GM23338 (cell line): ENCODE results near the gene PTPRA. TPM values are rescaled to one million over a fixed set of nuclear protein-coding genes. Genes with fewer than 3 reads are reported as not detected.

Source experiments
- ATAC-seq: fragments of 200-7000 bp; cut with Tn5 transposase; 3 replicates; pipeline ENCODE4 v1.9.1; 2020
- DNase-seq: peaks from one replicate; pipeline ENCODE4 v3.0.0-alpha.2; 2015; ENCODE audit warnings: low spot score
- H2AFZ ChIP-seq: fragments of 200-600 bp; sonication (generic); 2 replicates; pipeline ENCODE4 v1.8.0; 2016; ENCODE audit warnings: antibody characterized with exemption, mild to moderate bottlenecking, moderate library complexity
- H3F3A ChIP-seq: fragments of 200-600 bp; sonication (generic); replicated peaks from 2 replicates; pipeline ENCODE4 v1.8.0; 2017; ENCODE audit warnings: antibody characterized with exemption, mixed run types, low read depth
- H3K27ac ChIP-seq: fragments of 200-600 bp; sonication (generic); 2 replicates; pipeline ENCODE4 v1.6.1; 2016; ENCODE audit warnings: low read depth
- H3K27me3 ChIP-seq: fragments of 200-600 bp; sonication (generic); 2 replicates; pipeline ENCODE4 v1.8.0; 2016; ENCODE audit warnings: mild to moderate bottlenecking, mixed run types, moderate library complexity; ENCODE audit not compliant: insufficient read depth
- H3K36me3 ChIP-seq: fragments of 200-600 bp; sonication (generic); 2 replicates; pipeline ENCODE4 v1.8.0; 2016; ENCODE audit warnings: mild to moderate bottlenecking; ENCODE audit not compliant: insufficient read depth
- H3K4me1 ChIP-seq: fragments of 200-600 bp; sonication (generic); 2 replicates; pipeline ENCODE4 v1.8.0; 2016; ENCODE audit warnings: mild to moderate bottlenecking, moderate library complexity; ENCODE audit not compliant: insufficient read depth
- H3K4me2 ChIP-seq: fragments of 200-600 bp; sonication (generic); 2 replicates; pipeline ENCODE4 v1.7.1; 2017; ENCODE audit warnings: mixed run types
- H3K4me3 ChIP-seq: fragments of 200-600 bp; sonication (generic); 2 replicates; pipeline ENCODE4 v1.6.1; 2016; ENCODE audit warnings: mixed run types
- H3K79me2 ChIP-seq: fragments of 200-600 bp; sonication (generic); replicated peaks from 2 replicates; pipeline ENCODE4 v1.8.0; 2017; ENCODE audit warnings: mild to moderate bottlenecking; ENCODE audit not compliant: insufficient read depth
- H3K9me2 ChIP-seq: fragments of 200-600 bp; sonication (generic); 2 replicates; pipeline ENCODE4 v1.8.0; 2017; ENCODE audit not compliant: insufficient read depth
- H4K20me1 ChIP-seq: fragments of 200-600 bp; sonication (generic); replicated peaks from 2 replicates; pipeline ENCODE4 v1.8.0; 2017; ENCODE audit warnings: mild to moderate bottlenecking; ENCODE audit not compliant: insufficient read depth
- H3K27ac Mint-ChIP-seq: 2 replicates; pipeline ENCODE4 v1.8.0; 2020; ENCODE audit warnings: inconsistent platforms, mild to moderate bottlenecking, moderate library complexity, mixed read lengths
- H3K27me3 Mint-ChIP-seq: 3 replicates; pipeline ENCODE4 v1.8.0; 2022; ENCODE audit warnings: low read depth, mild to moderate bottlenecking, moderate library complexity, mixed read lengths, inconsistent platforms; ENCODE audit not compliant: insufficient read depth, poor library complexity
- H3K36me3 Mint-ChIP-seq: 3 replicates; pipeline ENCODE4 v1.8.0; 2021; ENCODE audit warnings: low read depth, mild to moderate bottlenecking, inconsistent platforms, moderate library complexity, mixed read lengths
- H3K4me1 Mint-ChIP-seq: 3 replicates; pipeline ENCODE4 v1.8.0; 2020; ENCODE audit warnings: mild to moderate bottlenecking, inconsistent platforms, mixed read lengths
- H3K4me3 Mint-ChIP-seq: 3 replicates; pipeline ENCODE4 v1.8.0; 2021; ENCODE audit warnings: moderate library complexity, mild to moderate bottlenecking, inconsistent platforms, mixed read lengths
- H3K9me3 Mint-ChIP-seq: 3 replicates; pipeline ENCODE4 v1.8.0; 2020; ENCODE audit warnings: moderate library complexity, mild to moderate bottlenecking, inconsistent platforms, mixed read lengths
- CREB1 ChIP-seq: fragments of 250-450 bp; sonication (Bioruptor Pico); IDR thresholded peaks from 2 replicates; pipeline ENCODE4 v1.5.0; 2020; ENCODE audit warnings: low read depth, mild to moderate bottlenecking, moderate library complexity
- CTCF ChIP-seq, 2 experiments: fragments of 200-600 bp in 1 of 2; sonication (generic) in 1 of 2; conservative IDR thresholded peaks; 2 replicates each; pipeline versions ENCODE4 v1.5.1 to v1.6.1; 2016 to 2017; ENCODE audit warnings: antibody characterized with exemption in 2 of 2, low read depth in 2 of 2, mild to moderate bottlenecking in 2 of 2, moderate library complexity in 1 of 2
- ETS1 ChIP-seq: IDR thresholded peaks from 2 replicates; pipeline ENCODE4 v1.6.1; 2016; ENCODE audit warnings: antibody characterized with exemption
- EZH2 ChIP-seq: fragments of 200-600 bp; sonication (generic); IDR thresholded peaks from one replicate; pipeline ENCODE4 v1.8.0; 2017; ENCODE audit warnings: antibody characterized with exemption, mild to moderate bottlenecking, low read depth; ENCODE audit not compliant: unreplicated experiment
- EZH2phosphoT487 ChIP-seq: fragments of 200-600 bp; sonication (generic); IDR thresholded peaks from one replicate; pipeline ENCODE4 v1.8.1; 2018; ENCODE audit warnings: antibody characterized with exemption; ENCODE audit not compliant: unreplicated experiment
- JUNB ChIP-seq: IDR thresholded peaks from one replicate; pipeline ENCODE4 v1.6.1; 2016; ENCODE audit warnings: antibody characterized with exemption; ENCODE audit not compliant: unreplicated experiment
- NANOG ChIP-seq: IDR thresholded peaks from 2 replicates; pipeline ENCODE4 v1.6.1; 2016; ENCODE audit warnings: antibody characterized with exemption, borderline replicate concordance
- POLR2AphosphoS5 ChIP-seq: IDR thresholded peaks from 2 replicates; pipeline ENCODE4 v1.6.1; 2016; ENCODE audit warnings: antibody characterized with exemption, low read depth
- REST ChIP-seq: IDR thresholded peaks from one replicate; pipeline ENCODE4 v1.6.1; 2018; ENCODE audit warnings: antibody characterized with exemption; ENCODE audit not compliant: unreplicated experiment
- STAT1 ChIP-seq: IDR thresholded peaks from one replicate; pipeline ENCODE4 v1.6.1; 2016; ENCODE audit warnings: antibody characterized with exemption; ENCODE audit not compliant: unreplicated experiment
- ZNF114 ChIP-seq: fragments of 250-450 bp; sonication (Bioruptor Pico); IDR thresholded peaks from 2 replicates; pipeline ENCODE4 v1.5.0; 2020; ENCODE audit warnings: mild to moderate bottlenecking, moderate library complexity
- ZNF331 ChIP-seq: fragments of 250-450 bp; sonication (Bioruptor Pico); IDR thresholded peaks from 2 replicates; pipeline ENCODE4 v1.5.0; 2020; ENCODE audit warnings: low read depth, mild to moderate bottlenecking, moderate library complexity
- ZNF462 ChIP-seq: fragments of 250-450 bp; sonication (Bioruptor Pico); IDR thresholded peaks from 2 replicates; pipeline ENCODE4 v1.5.0; 2020; ENCODE audit warnings: mild to moderate bottlenecking, moderate library complexity
- polyA plus RNA-seq: library from polyadenylated mRNA; unstranded; fragments of >200 nt; fragmentation: Nextera tagmentation; extraction: Ambion mirVana; gene quantifications from 2 replicates; pipeline ENCODE4 v1.2.1, GENCODE V29; 2016
- total RNA-seq: library from RNA; depleted of rRNA; stranded (reverse); fragments of >200 nt; shearing (Covaris generic); gene quantifications from 2 replicates; pipeline ENCODE4 v1.2.3, GENCODE V29; 2014

Gene PTPRA
- total and polyA plus RNA-seq, 2 experiments from 2014 or later = 37.8 to 39.3 TPM

GRCh38 chr20:3077618-3078134 lies 204.4 kb downstream of the PTPRA start:
- H3K9me3 Mint-ChIP-seq = no peaks in the 10 kb centered on the region
- H3K4me1 Mint-ChIP-seq = peaks cover 18% of the 10 kb centered on the region
- DNase-seq (no peak), ATAC-seq (no peak)
- Histone ChIP-seq H3K36me3 (no peaks in the 10 kb centered on the region), H3K4me1 (peaks cover 3% of the 10 kb centered on the region; the same call in 1 of the 2 replicates), H3K27me3 (peaks cover 50% of the 10 kb centered on the region), H4K20me1 (no peaks in the 10 kb centered on the region), H3K79me2 (no peaks in the 10 kb centered on the region), H3F3A (no peaks in the 10 kb centered on the region), H2AFZ (0 out of 2 replicates have a peak overlapping the region, but pooled peaks have one; percentile 47), H3K4me2 (no peak overlapping the region), H3K9me2 (0 out of 2 replicates have a peak, but pooled peaks cover 3% of the 10 kb centered on the region), H3K27ac (no peak overlapping the region), H3K4me3 (no peak overlapping the region)
- peaks cover 44% of the 10 kb centered on the region for H3K27me3 Mint-ChIP-seq
- TF ChIP-seq CTCF (conservative IDR thresholded peaks at IDR 0.05; ENCODE audit: low read depth in 2 of 2) = no peak
- no peak for TF ChIP-seq REST
- TF ChIP-seq EZH2phosphoT487 = no peak
- no peak for TF ChIP-seq EZH2
- TF ChIP-seq POLR2AphosphoS5 = no peak
- TF ChIP-seq NANOG = no peak
- TF ChIP-seq ZNF331 (CRISPR knock-in tag) = no peak
- no peak for TF ChIP-seq ZNF114 (CRISPR knock-in tag)
- no peak for TF ChIP-seq STAT1
- TF ChIP-seq CREB1 = no peak
- TF ChIP-seq ETS1 = no peak
- no peak for TF ChIP-seq JUNB
- TF ChIP-seq ZNF462 (CRISPR knock-in tag) = no peak
- no peaks in the 10 kb centered on the region for H3K36me3 Mint-ChIP-seq
- no peak overlapping the region for H3K4me3 Mint-ChIP-seq
- no peak overlapping the region for H3K27ac Mint-ChIP-seq
